HFF-Myc (cell line): ENCODE measurements around the gene ZFYVE28.
A peak's percentile ranks its signal among the peaks of the same experiment; 100 is the strongest.

Experiments used
- DNase-seq: peaks from one replicate; pipeline ENCODE4 v3.0.0-alpha.2; 2011; ENCODE audit warnings: low read depth; ENCODE audit errors: extremely low read depth
- H3K4me3 ChIP-seq: replicated peaks from 2 replicates; pipeline ENCODE4 v1.5.1; 2011; ENCODE audit warnings: low read depth, mild to moderate bottlenecking, control low read depth, low read length
- CTCF ChIP-seq: IDR thresholded peaks from 2 replicates; pipeline ENCODE4 v1.5.1; 2012; ENCODE audit warnings: mild to moderate bottlenecking, low read depth, low read length, control low read depth; ENCODE audit errors: missing control alignments

The ZFYVE28 gene

GRCh38 chr4:2412885-2413716 lies 5.3 kb downstream of the ZFYVE28 start:
- peak; percentile 75 for DNase-seq
- peak; percentile 65 for TF ChIP-seq CTCF
- H3K4me3 ChIP-seq = peak overlapping the region; percentile 37

DNA sequence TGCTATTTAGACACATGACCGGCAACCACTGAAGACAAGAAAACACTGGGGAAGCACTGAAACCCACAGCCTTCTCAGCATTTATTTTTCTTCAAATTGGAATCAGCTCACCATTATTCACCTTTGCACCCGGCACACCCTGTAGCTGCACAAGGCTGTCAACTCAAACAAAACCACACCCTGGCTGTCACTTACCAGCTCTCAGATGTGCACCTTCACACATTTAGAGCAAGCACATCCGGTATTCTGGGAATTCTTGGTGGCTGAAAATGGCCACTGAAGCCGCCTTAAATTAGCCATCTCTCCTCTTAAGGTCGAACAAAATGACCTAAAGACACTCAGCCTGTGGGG lies 5.9 kb downstream of the ZFYVE28 start:
- no peak for DNase-seq
- TF ChIP-seq CTCF = no peak
- H3K4me3 ChIP-seq = peak overlapping the region; percentile 37

DNA sequence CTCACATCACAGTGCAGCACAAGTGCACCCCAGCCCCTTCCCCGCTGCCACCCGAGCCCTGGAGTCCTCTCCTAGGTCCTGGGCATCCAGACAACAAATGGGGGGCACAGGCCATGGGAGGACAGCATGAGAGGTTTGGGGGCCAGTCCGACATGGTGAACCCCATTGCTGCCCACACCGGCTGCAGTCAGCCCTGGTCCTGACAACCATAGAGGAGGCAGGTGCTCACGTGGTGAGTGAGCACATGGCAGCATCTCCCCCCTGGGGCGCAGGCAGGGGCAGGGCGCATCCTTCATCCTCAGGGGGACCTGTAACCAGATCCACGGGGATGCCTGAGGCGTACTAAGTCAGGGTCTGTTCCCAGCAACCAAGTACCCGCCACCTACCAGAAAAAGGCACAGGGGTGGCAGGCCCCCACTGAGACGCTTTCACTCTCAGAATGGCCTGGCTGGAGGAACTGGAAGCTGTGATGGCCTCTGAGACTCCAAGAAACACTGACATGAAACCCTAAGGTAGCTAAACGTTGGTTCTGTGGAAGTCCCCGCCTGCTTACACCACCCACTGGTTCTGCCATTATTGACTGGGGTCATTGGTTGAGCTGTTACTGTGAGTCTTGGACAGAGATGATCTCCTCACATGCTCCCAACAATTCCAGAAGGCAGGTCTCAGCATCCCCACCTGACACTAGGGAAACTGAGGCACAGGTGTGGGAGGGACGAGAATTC lies 6.5 kb downstream of the ZFYVE28 start:
- DNase-seq = no peak
- no peak for TF ChIP-seq CTCF
- H3K4me3 ChIP-seq = no peak overlapping the region

- no peak overlapping the region for H3K4me3 ChIP-seq
- no peak for DNase-seq
- TF ChIP-seq CTCF = no peak
Observed at GRCh38 chr4:2409381-2409783, 9.1 kb downstream of the ZFYVE28 start.

- no peak for DNase-seq
- no peak for TF ChIP-seq CTCF
- H3K4me3 ChIP-seq = no peak overlapping the region
Observed at GRCh38 chr4:2408976-2409375, 9.5 kb downstream of the ZFYVE28 start.

DNA sequence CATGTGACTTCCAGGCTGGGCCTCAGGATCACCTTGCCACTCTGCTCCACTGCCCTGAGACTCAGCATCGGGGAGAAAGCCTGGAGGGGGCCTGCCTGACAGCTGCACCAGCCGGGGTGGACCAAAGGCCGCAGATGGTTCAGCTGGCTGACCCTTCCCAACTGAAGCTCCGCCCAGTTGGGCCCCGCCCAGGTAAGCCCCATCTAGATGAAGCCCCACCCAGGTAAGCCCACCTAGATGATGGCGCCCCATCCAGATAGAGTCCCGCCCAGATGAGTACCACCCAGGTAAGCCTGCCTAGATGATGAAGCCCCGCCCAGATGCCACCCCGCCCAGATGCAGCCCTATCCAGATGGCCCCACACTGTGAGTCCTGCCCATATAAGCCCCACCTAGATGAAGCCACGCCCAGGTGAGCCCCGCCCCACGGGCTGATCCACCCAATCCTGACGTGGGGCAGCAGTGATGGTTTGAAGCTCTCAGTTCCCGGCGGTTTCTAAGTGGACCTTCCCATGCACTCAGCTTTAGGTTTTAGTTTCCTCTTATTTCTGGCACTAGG lies 10.0 kb downstream of the ZFYVE28 start:
- no peak for DNase-seq
- H3K4me3 ChIP-seq = no peak overlapping the region
- no peak for TF ChIP-seq CTCF
